GM23338 (cell line): Measurements from ENCODE around the gene NDUFB5. TPM values are rescaled to one million over a fixed set of nuclear protein-coding genes. Genes with fewer than 3 reads are reported as not detected.
A peak's percentile ranks its signal among the peaks of the same experiment; 100 is the strongest.

Experiments
- ATAC-seq: fragments of 200-7000 bp; cut with Tn5 transposase; 3 replicates; pipeline ENCODE4 v1.9.1; 2020
- DNase-seq: peaks from one replicate; pipeline ENCODE4 v3.0.0-alpha.2; 2015; ENCODE audit warnings: low spot score
- H2AFZ ChIP-seq: fragments of 200-600 bp; sonication (generic); 2 replicates; pipeline ENCODE4 v1.8.0; 2016; ENCODE audit warnings: antibody characterized with exemption, mild to moderate bottlenecking, moderate library complexity
- H3F3A ChIP-seq: fragments of 200-600 bp; sonication (generic); replicated peaks from 2 replicates; pipeline ENCODE4 v1.8.0; 2017; ENCODE audit warnings: antibody characterized with exemption, mixed run types, low read depth
- H3K27ac ChIP-seq: fragments of 200-600 bp; sonication (generic); 2 replicates; pipeline ENCODE4 v1.6.1; 2016; ENCODE audit warnings: low read depth
- H3K27me3 ChIP-seq: fragments of 200-600 bp; sonication (generic); 2 replicates; pipeline ENCODE4 v1.8.0; 2016; ENCODE audit warnings: mild to moderate bottlenecking, mixed run types, moderate library complexity; ENCODE audit not compliant: insufficient read depth
- H3K36me3 ChIP-seq: fragments of 200-600 bp; sonication (generic); 2 replicates; pipeline ENCODE4 v1.8.0; 2016; ENCODE audit warnings: mild to moderate bottlenecking; ENCODE audit not compliant: insufficient read depth
- H3K4me1 ChIP-seq: fragments of 200-600 bp; sonication (generic); 2 replicates; pipeline ENCODE4 v1.8.0; 2016; ENCODE audit warnings: mild to moderate bottlenecking, moderate library complexity; ENCODE audit not compliant: insufficient read depth
- H3K4me2 ChIP-seq: fragments of 200-600 bp; sonication (generic); 2 replicates; pipeline ENCODE4 v1.7.1; 2017; ENCODE audit warnings: mixed run types
- H3K4me3 ChIP-seq: fragments of 200-600 bp; sonication (generic); 2 replicates; pipeline ENCODE4 v1.6.1; 2016; ENCODE audit warnings: mixed run types
- H3K79me2 ChIP-seq: fragments of 200-600 bp; sonication (generic); replicated peaks from 2 replicates; pipeline ENCODE4 v1.8.0; 2017; ENCODE audit warnings: mild to moderate bottlenecking; ENCODE audit not compliant: insufficient read depth
- H3K9me2 ChIP-seq: fragments of 200-600 bp; sonication (generic); 2 replicates; pipeline ENCODE4 v1.8.0; 2017; ENCODE audit not compliant: insufficient read depth
- H4K20me1 ChIP-seq: fragments of 200-600 bp; sonication (generic); replicated peaks from 2 replicates; pipeline ENCODE4 v1.8.0; 2017; ENCODE audit warnings: mild to moderate bottlenecking; ENCODE audit not compliant: insufficient read depth
- H3K27ac Mint-ChIP-seq: 2 replicates; pipeline ENCODE4 v1.8.0; 2020; ENCODE audit warnings: inconsistent platforms, mild to moderate bottlenecking, moderate library complexity, mixed read lengths
- H3K27me3 Mint-ChIP-seq: 3 replicates; pipeline ENCODE4 v1.8.0; 2022; ENCODE audit warnings: low read depth, mild to moderate bottlenecking, moderate library complexity, mixed read lengths, inconsistent platforms; ENCODE audit not compliant: insufficient read depth, poor library complexity
- H3K36me3 Mint-ChIP-seq: 3 replicates; pipeline ENCODE4 v1.8.0; 2021; ENCODE audit warnings: low read depth, mild to moderate bottlenecking, inconsistent platforms, moderate library complexity, mixed read lengths
- H3K4me1 Mint-ChIP-seq: 3 replicates; pipeline ENCODE4 v1.8.0; 2020; ENCODE audit warnings: mild to moderate bottlenecking, inconsistent platforms, mixed read lengths
- H3K4me3 Mint-ChIP-seq: 3 replicates; pipeline ENCODE4 v1.8.0; 2021; ENCODE audit warnings: moderate library complexity, mild to moderate bottlenecking, inconsistent platforms, mixed read lengths
- H3K9me3 Mint-ChIP-seq: 3 replicates; pipeline ENCODE4 v1.8.0; 2020; ENCODE audit warnings: moderate library complexity, mild to moderate bottlenecking, inconsistent platforms, mixed read lengths
- CTCF ChIP-seq, 2 experiments: fragments of 200-600 bp in 1 of 2; sonication (generic) in 1 of 2; conservative IDR thresholded peaks; 2 replicates each; pipeline versions ENCODE4 v1.5.1 to v1.6.1; 2016 to 2017; ENCODE audit warnings: antibody characterized with exemption in 2 of 2, low read depth in 2 of 2, mild to moderate bottlenecking in 2 of 2, moderate library complexity in 1 of 2
- ETS1 ChIP-seq: IDR thresholded peaks from 2 replicates; pipeline ENCODE4 v1.6.1; 2016; ENCODE audit warnings: antibody characterized with exemption
- EZH2 ChIP-seq: fragments of 200-600 bp; sonication (generic); IDR thresholded peaks from one replicate; pipeline ENCODE4 v1.8.0; 2017; ENCODE audit warnings: antibody characterized with exemption, mild to moderate bottlenecking, low read depth; ENCODE audit not compliant: unreplicated experiment
- EZH2phosphoT487 ChIP-seq: fragments of 200-600 bp; sonication (generic); IDR thresholded peaks from one replicate; pipeline ENCODE4 v1.8.1; 2018; ENCODE audit warnings: antibody characterized with exemption; ENCODE audit not compliant: unreplicated experiment
- JUNB ChIP-seq: IDR thresholded peaks from one replicate; pipeline ENCODE4 v1.6.1; 2016; ENCODE audit warnings: antibody characterized with exemption; ENCODE audit not compliant: unreplicated experiment
- POLR2AphosphoS5 ChIP-seq: IDR thresholded peaks from 2 replicates; pipeline ENCODE4 v1.6.1; 2016; ENCODE audit warnings: antibody characterized with exemption, low read depth
- STAT1 ChIP-seq: IDR thresholded peaks from one replicate; pipeline ENCODE4 v1.6.1; 2016; ENCODE audit warnings: antibody characterized with exemption; ENCODE audit not compliant: unreplicated experiment
- ZNF331 ChIP-seq: fragments of 250-450 bp; sonication (Bioruptor Pico); IDR thresholded peaks from 2 replicates; pipeline ENCODE4 v1.5.0; 2020; ENCODE audit warnings: low read depth, mild to moderate bottlenecking, moderate library complexity
- ZNF462 ChIP-seq: fragments of 250-450 bp; sonication (Bioruptor Pico); IDR thresholded peaks from 2 replicates; pipeline ENCODE4 v1.5.0; 2020; ENCODE audit warnings: mild to moderate bottlenecking, moderate library complexity
- polyA plus RNA-seq: library from polyadenylated mRNA; unstranded; fragments of >200 nt; fragmentation: Nextera tagmentation; extraction: Ambion mirVana; gene quantifications from 2 replicates; pipeline ENCODE4 v1.2.1, GENCODE V29; 2016
- total RNA-seq: library from RNA; depleted of rRNA; stranded (reverse); fragments of >200 nt; shearing (Covaris generic); gene quantifications from 2 replicates; pipeline ENCODE4 v1.2.3, GENCODE V29; 2014

The NDUFB5 gene
- total and polyA plus RNA-seq, 2 experiments from 2014 or later = 65.4 to 113 TPM

- TF ChIP-seq CTCF (conservative IDR thresholded peaks at IDR 0.05; ENCODE audit: low read depth in 2 of 2) (no peak), JUNB (no peak)
Observed at GRCh38 chr3:179603321-179603720, 1.3 kb upstream of the NDUFB5 start (continued).

GRCh38 chr3:179603831-179604230 is 763 bp upstream of the NDUFB5 start:
- Histone ChIP-seq H3K4me2 (peak overlapping the region; percentile 72), H3K4me3 (peak overlapping the region; percentile 70), H3K9me2 (no peaks in the 10 kb centered on the region), H4K20me1 (peaks cover 5% of the 10 kb centered on the region), H3K27me3 (no peaks in the 10 kb centered on the region), H3F3A (no peaks in the 10 kb centered on the region), H3K79me2 (peaks cover 54% of the 10 kb centered on the region), H3K27ac (peak overlapping the region; percentile 92), H3K4me1 (peaks cover 5% of the 10 kb centered on the region; the same call in 1 of the 2 replicates), H3K36me3 (peaks cover 22% of the 10 kb centered on the region; the same call in 1 of the 2 replicates), H2AFZ (peak overlapping the region; percentile 48; the same call in 1 of the 2 replicates)
- H3K9me3 Mint-ChIP-seq = no peaks in the 10 kb centered on the region; the same call in 1 of the 3 replicates
- ATAC-seq = no peak
- H3K27me3 Mint-ChIP-seq = peaks cover 6% of the 10 kb centered on the region
- H3K4me1 Mint-ChIP-seq = peaks cover 2% of the 10 kb centered on the region
- peak overlapping the region; percentile 99 for H3K4me3 Mint-ChIP-seq
- DNase-seq = no peak
- peak overlapping the region; percentile 100 for H3K27ac Mint-ChIP-seq
- peaks cover 32% of the 10 kb centered on the region for H3K36me3 Mint-ChIP-seq
- TF ChIP-seq POLR2AphosphoS5 = no peak
- TF ChIP-seq ETS1 = no peak
- no peak for TF ChIP-seq EZH2
- TF ChIP-seq ZNF462 = no peak
- no peak for TF ChIP-seq JUNB
- no peak for TF ChIP-seq EZH2phosphoT487
- no peak for TF ChIP-seq STAT1
- TF ChIP-seq ZNF331 (CRISPR knock-in tag) = no peak
- TF ChIP-seq CTCF (conservative IDR thresholded peaks at IDR 0.05; ENCODE audit: low read depth in 2 of 2) = no peak
